T-helper 2 cell (primary cell): ENCODE measurements around the gene BOD1.
"Not testable (repeated sequence)": the region's sequence is repeated elsewhere in the genome, so short reads cannot be mapped to it uniquely, and the experiment has no call there.

Experiments
- DNase-seq, 5 experiments: peaks; one replicate each; pipeline versions ENCODE4 v3.0.0 to v3.0.0-alpha.2; 2012 to 2022

Gene BOD1

GRCh38 chr5:173615884-173616576 is 420 bp downstream of the BOD1 start:
- peak; percentile 34 to 84 (median 58) for DNase-seq

GRCh38 chr5:173614591-173614990 is 1.9 kb downstream of the BOD1 start:
- no peak for DNase-seq

- DNase-seq = no peak
Measured at GRCh38 chr5:173613433-173614159, 2.9 kb downstream of the BOD1 start.

GRCh38 chr5:173612948-173613347 is 3.5 kb downstream of the BOD1 start:
- DNase-seq = no peak

- DNase-seq = no peak
Measured at GRCh38 chr5:173611706-173612105, 4.7 kb downstream of the BOD1 start.

- DNase-seq = no peak
Measured at GRCh38 chr5:173604141-173604540, 12.3 kb downstream of the BOD1 start.

- no peak for DNase-seq
Measured at GRCh38 chr5:173602423-173602822, 14.0 kb downstream of the BOD1 start.

- no peak for DNase-seq
Measured at GRCh38 chr5:173598686-173599085, 17.8 kb downstream of the BOD1 start.

GRCh38 chr5:173597304-173597703 is 19.1 kb downstream of the BOD1 start:
- no peak for DNase-seq

- DNase-seq = no peak
Measured at GRCh38 chr5:173595841-173596240, 20.6 kb downstream of the BOD1 start.

- no peak for DNase-seq
Measured at GRCh38 chr5:173594061-173594460, 22.4 kb downstream of the BOD1 start.

GRCh38 chr5:173592050-173592669 is 24.3 kb downstream of the BOD1 start:
- DNase-seq = peak in 1 of 5 experiments; percentile 27

- no peak for DNase-seq
Measured at GRCh38 chr5:173591056-173591514, 25.4 kb downstream of the BOD1 start.

GRCh38 chr5:173590436-173591055 is 25.9 kb downstream of the BOD1 start:
- no peak for DNase-seq

- not testable (repeated sequence) for DNase-seq
Measured at GRCh38 chr5:173586133-173586532, 30.3 kb downstream of the BOD1 start.

GRCh38 chr5:173583346-173583745 is 33.1 kb downstream of the BOD1 start:
- DNase-seq = no peak

- DNase-seq = no peak
Measured at GRCh38 chr5:173582216-173583111, 34.0 kb downstream of the BOD1 start.

GRCh38 chr5:173581408-173582215 is 34.8 kb downstream of the BOD1 start:
- peak in 3 of 5 experiments; percentile 10 to 36 (median 13) for DNase-seq

GRCh38 chr5:173578947-173579615 is 37.4 kb downstream of the BOD1 start:
- no peak for DNase-seq

GRCh38 chr5:173577817-173578216 is 38.6 kb downstream of the BOD1 start:
- no peak for DNase-seq

- no peak for DNase-seq
Measured at GRCh38 chr5:173577166-173577565, 39.3 kb downstream of the BOD1 start.
